Measurements from ENCODE around the gene ERI3.

DNA sequence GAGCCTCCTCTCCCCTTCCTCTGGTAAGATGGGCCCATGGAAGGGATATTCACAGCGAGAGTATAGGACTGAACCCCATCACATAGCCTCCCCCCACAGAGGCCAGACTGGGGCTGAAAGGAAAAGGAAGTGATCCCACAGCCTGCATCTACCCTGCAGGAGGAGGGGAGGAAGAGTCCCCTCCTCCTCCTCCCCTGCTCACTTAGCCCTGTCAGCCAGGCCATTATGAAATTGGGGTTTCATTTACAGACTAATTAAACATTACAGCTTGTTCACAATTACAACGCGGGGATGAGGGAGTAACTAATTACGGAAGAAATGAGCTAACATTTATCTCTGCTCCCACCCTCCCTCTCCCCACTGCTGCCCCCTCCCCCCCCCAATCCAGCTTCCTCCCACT, 116.4 kb downstream of the ERI3 start:
- TF ChIP-seq TEAD4 (IDR thresholded peaks at IDR 0.05) (no peak), ZBTB7A (IDR thresholded peaks at IDR 0.05; ENCODE audit: low read depth) (no peak), TAF1 (IDR thresholded peaks at IDR 0.05; ENCODE audit: low read depth) (no peak), CREB1 (IDR thresholded peaks at IDR 0.05; ENCODE audit: low read depth) (no peak), FOXM1 (IDR thresholded peaks at IDR 0.05; ENCODE audit: borderline replicate concordance, low read depth) (no peak)
- TF ChIP-seq, protein P1, sequence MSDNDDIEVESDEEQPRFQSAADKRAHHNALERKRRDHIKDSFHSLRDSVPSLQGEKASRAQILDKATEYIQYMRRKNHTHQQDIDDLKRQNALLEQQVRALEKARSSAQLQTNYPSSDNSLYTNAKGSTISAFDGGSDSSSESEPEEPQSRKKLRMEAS (IDR thresholded peaks at IDR 0.05), result no peak

All from Ishikawa (cell line).